ENCODE measurements around the gene SSH2. TPM values are rescaled to one million over a fixed set of nuclear protein-coding genes. Genes with fewer than 3 reads are reported as not detected.

SSH2 gene
- total and polyA plus RNA-seq, 4 donors, result 7.5 to 14.1 (median 11.2) TPM

DNA sequence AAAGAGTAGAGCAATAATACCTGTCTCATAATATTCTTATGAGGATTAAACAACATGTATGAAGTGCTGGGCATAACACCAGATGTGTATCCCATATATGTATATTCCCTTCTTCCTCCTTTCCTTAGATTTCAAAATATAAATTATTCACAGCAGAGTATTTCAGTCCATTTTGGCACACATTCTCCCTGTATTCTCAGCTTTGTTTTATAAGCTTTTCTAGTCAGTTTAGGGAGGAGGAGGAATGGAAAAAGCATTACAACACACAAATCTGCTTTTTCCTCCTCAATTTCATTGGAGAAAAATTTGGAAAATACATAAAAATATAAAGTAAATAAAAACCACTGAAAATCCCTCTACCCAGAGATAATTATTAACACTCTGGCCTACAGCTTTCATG lies 260.8 kb downstream of the SSH2 start:
- Histone ChIP-seq H3K4me1 (ENCODE audit: control insufficient read depth in 4 of 4, insufficient read depth in 4 of 4, low read length in 3 of 4) (no peaks in the 10 kb centered on the region), H3K36me3 (ENCODE audit: control insufficient read depth in 4 of 4, insufficient read depth in 3 of 4, low read depth in 1 of 4, low read length in 3 of 4) (peaks cover 4 to 21% (median 15%) of the 10 kb centered on the region in 4 donors), H3K4me3 (ENCODE audit: low read depth in 1 of 3, low read length in 3 of 3) (no peak overlapping the region), H3K9ac (ENCODE audit: low read depth in 1 of 2, low read length in 2 of 2) (no peak overlapping the region), H3K27me3 (ENCODE audit: control insufficient read depth in 4 of 4, insufficient read depth in 4 of 4, low read length in 3 of 4) (no peaks in the 10 kb centered on the region), H3K27ac (ENCODE audit: low read depth in 1 of 2, low read length in 2 of 2) (no peak overlapping the region), H3K9me3 (ENCODE audit: control insufficient read depth in 4 of 4, low read length in 3 of 4) (no peaks in the 10 kb centered on the region)
- TF ChIP-seq, protein P1, sequence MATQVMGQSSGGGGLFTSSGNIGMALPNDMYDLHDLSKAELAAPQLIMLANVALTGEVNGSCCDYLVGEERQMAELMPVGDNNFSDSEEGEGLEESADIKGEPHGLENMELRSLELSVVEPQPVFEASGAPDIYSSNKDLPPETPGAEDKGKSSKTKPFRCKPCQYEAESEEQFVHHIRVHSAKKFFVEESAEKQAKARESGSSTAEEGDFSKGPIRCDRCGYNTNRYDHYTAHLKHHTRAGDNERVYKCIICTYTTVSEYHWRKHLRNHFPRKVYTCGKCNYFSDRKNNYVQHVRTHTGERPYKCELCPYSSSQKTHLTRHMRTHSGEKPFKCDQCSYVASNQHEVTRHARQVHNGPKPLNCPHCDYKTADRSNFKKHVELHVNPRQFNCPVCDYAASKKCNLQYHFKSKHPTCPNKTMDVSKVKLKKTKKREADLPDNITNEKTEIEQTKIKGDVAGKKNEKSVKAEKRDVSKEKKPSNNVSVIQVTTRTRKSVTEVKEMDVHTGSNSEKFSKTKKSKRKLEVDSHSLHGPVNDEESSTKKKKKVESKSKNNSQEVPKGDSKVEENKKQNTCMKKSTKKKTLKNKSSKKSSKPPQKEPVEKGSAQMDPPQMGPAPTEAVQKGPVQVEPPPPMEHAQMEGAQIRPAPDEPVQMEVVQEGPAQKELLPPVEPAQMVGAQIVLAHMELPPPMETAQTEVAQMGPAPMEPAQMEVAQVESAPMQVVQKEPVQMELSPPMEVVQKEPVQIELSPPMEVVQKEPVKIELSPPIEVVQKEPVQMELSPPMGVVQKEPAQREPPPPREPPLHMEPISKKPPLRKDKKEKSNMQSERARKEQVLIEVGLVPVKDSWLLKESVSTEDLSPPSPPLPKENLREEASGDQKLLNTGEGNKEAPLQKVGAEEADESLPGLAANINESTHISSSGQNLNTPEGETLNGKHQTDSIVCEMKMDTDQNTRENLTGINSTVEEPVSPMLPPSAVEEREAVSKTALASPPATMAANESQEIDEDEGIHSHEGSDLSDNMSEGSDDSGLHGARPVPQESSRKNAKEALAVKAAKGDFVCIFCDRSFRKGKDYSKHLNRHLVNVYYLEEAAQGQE (IDR thresholded peaks at IDR 0.05), result no peak
- TF ChIP-seq ATF3 (IDR thresholded peaks at IDR 0.05) (no peak), GABPA (IDR thresholded peaks at IDR 0.05 in 1 of 2, conservative IDR thresholded peaks at IDR 0.05 in 1 of 2) (no peak), EGR1 (IDR thresholded peaks at IDR 0.05; ENCODE audit: low read depth in 2 of 2) (no peak), HNF4A (conservative IDR thresholded peaks at IDR 0.05) (no peak), RXRA (IDR thresholded peaks at IDR 0.05) (no peak), HNF4G (IDR thresholded peaks at IDR 0.05) (no peak), ZBTB33 (IDR thresholded peaks at IDR 0.05) (no peak), YY1 (IDR thresholded peaks at IDR 0.05) (no peak), JUND (IDR thresholded peaks at IDR 0.05) (no peak), TAF1 (conservative IDR thresholded peaks at IDR 0.05) (no peak), RAD21 (IDR thresholded peaks at IDR 0.05) (no peak), FOXA1 (IDR thresholded peaks at IDR 0.05) (no peak), FOXA2 (IDR thresholded peaks at IDR 0.05) (no peak), NR2F2 (IDR thresholded peaks at IDR 0.05) (no peak), SP1 (IDR thresholded peaks at IDR 0.05) (no peak)
- TF ChIP-seq, protein P2, sequence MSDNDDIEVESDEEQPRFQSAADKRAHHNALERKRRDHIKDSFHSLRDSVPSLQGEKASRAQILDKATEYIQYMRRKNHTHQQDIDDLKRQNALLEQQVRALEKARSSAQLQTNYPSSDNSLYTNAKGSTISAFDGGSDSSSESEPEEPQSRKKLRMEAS (IDR thresholded peaks at IDR 0.05), result no peak
- TF ChIP-seq, protein P3, sequence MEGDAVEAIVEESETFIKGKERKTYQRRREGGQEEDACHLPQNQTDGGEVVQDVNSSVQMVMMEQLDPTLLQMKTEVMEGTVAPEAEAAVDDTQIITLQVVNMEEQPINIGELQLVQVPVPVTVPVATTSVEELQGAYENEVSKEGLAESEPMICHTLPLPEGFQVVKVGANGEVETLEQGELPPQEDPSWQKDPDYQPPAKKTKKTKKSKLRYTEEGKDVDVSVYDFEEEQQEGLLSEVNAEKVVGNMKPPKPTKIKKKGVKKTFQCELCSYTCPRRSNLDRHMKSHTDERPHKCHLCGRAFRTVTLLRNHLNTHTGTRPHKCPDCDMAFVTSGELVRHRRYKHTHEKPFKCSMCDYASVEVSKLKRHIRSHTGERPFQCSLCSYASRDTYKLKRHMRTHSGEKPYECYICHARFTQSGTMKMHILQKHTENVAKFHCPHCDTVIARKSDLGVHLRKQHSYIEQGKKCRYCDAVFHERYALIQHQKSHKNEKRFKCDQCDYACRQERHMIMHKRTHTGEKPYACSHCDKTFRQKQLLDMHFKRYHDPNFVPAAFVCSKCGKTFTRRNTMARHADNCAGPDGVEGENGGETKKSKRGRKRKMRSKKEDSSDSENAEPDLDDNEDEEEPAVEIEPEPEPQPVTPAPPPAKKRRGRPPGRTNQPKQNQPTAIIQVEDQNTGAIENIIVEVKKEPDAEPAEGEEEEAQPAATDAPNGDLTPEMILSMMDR (IDR thresholded peaks at IDR 0.05; ENCODE audit: low read depth, low read length, missing input control), result no peak
- no peak for DNase-seq (ENCODE audit: low spot score)
